HCT116 (cell line): ENCODE measurements around the gene VDAC2.
"Not testable (repeated sequence)": the region's sequence is repeated elsewhere in the genome, so short reads cannot be mapped to it uniquely, and the experiment has no call there.

Experiments used
- CTCF ChIP-seq, 3 experiments: fragments of 200-600 bp in 1 of 3; sonication (generic) in 1 of 3; IDR thresholded peaks in 2 of 3; conservative IDR thresholded peaks in 1 of 3; 2 replicates each; pipeline ENCODE4 v1.5.1; 2012 to 2017; ENCODE audit warnings: low read depth in 2 of 3, low read length in 2 of 3, antibody characterized with exemption in 1 of 3, borderline replicate concordance in 1 of 3, control low read depth in 1 of 3, mild to moderate bottlenecking in 1 of 3, mixed read lengths in 1 of 3, mixed run types in 1 of 3, moderate library complexity in 1 of 3; ENCODE audit not compliant: insufficient read depth in 1 of 3
- MAX ChIP-seq: IDR thresholded peaks from 2 replicates; pipeline ENCODE4 v1.6.1; 2012
- POLR2A ChIP-seq: IDR thresholded peaks from 2 replicates; pipeline ENCODE4 v1.7.0; 2011; ENCODE audit warnings: borderline replicate concordance; ENCODE audit not compliant: insufficient read depth, insufficient read length; ENCODE audit errors: extremely low read depth
- POLR2AphosphoS5 ChIP-seq: IDR thresholded peaks from 2 replicates; pipeline ENCODE4 v1.6.1; 2011; ENCODE audit warnings: mild to moderate bottlenecking, low read depth, low read length, moderate library complexity

DNA sequence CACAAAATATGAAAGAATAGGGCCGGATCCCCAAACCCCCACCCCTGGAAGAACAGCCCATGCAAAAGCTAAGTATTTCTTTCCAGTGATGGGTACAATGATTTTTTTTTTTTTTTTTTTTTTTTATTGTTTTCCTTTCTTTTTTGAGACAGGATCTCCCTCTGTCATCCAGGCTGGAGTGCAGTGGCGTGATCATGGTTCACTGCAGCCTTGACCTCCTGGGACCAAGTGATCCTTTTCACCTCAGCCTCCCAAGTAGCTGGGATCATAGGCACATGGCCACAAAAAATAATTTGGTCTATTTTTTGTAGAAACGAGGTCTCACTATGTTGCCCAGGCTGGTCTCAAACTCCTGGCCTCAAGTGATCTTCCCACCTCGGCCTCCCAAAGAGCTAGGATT, 16.0 kb upstream of the VDAC2 start:
- not testable (repeated sequence) for TF ChIP-seq POLR2AphosphoS5; MAX; POLR2A; CTCF (IDR thresholded peaks at IDR 0.05 in 2 of 3, conservative IDR thresholded peaks at IDR 0.05 in 1 of 3; ENCODE audit: borderline replicate concordance in 1 of 3, insufficient read depth in 1 of 3, low read depth in 2 of 3, low read length in 2 of 3)
